Astrocyte (in vitro differentiated cells and primary cell): ENCODE measurements around the gene DIO1. TPM values are rescaled to one million over a fixed set of nuclear protein-coding genes. Genes with fewer than 3 reads are reported as not detected.
A peak's percentile ranks its signal among the peaks of the same experiment; 100 is the strongest.

Experiments used
- DNase-seq: peaks from one replicate; pipeline ENCODE4 v3.0.0-alpha.2; 2010; ENCODE audit warnings: low read depth
- FAIRE-seq: peaks from 2 replicates; lab custom pipeline; 2011; peaks lifted over from hg19 to GRCh38; lab: Jason Lieb, UNC
- H2AFZ ChIP-seq: 2 replicates; pipeline ENCODE4 v1.6.0; 2012; ENCODE audit warnings: low read depth, low read length, inconsistent platforms
- H3K27ac ChIP-seq: 2 replicates; pipeline ENCODE4 v1.5.1; 2011; ENCODE audit warnings: low read depth, low read length, inconsistent platforms
- H3K27me3 ChIP-seq: 2 replicates; pipeline ENCODE4 v1.6.0; 2011; ENCODE audit warnings: low read length, inconsistent platforms; ENCODE audit not compliant: insufficient read depth
- H3K36me3 ChIP-seq: 2 replicates; pipeline ENCODE4 v1.5.1; 2011; ENCODE audit warnings: low read length, inconsistent platforms; ENCODE audit not compliant: insufficient read depth
- H3K4me1 ChIP-seq: 2 replicates; pipeline ENCODE4 v1.5.1; 2011; ENCODE audit warnings: low read length, inconsistent platforms; ENCODE audit not compliant: insufficient read depth
- H3K4me2 ChIP-seq: 2 replicates; pipeline ENCODE4 v1.6.0; 2012; ENCODE audit warnings: low read length, inconsistent platforms
- H3K4me3 ChIP-seq: 2 replicates; pipeline ENCODE4 v1.5.1; 2011; ENCODE audit warnings: low read depth, mild to moderate bottlenecking, low read length, inconsistent platforms; ENCODE audit not compliant: insufficient read depth
- H3K79me2 ChIP-seq: 2 replicates; pipeline ENCODE4 v1.6.0; 2012; ENCODE audit warnings: mild to moderate bottlenecking, low read length, inconsistent platforms; ENCODE audit not compliant: insufficient read depth
- H3K9ac ChIP-seq: 2 replicates; pipeline ENCODE4 v1.6.0; 2012; ENCODE audit warnings: mild to moderate bottlenecking, low read length, inconsistent platforms
- H3K9me3 ChIP-seq: 2 replicates; pipeline ENCODE4 v1.5.1; 2012; ENCODE audit warnings: low read depth, mild to moderate bottlenecking, low read length, inconsistent platforms; ENCODE audit not compliant: insufficient read depth
- H4K20me1 ChIP-seq: 2 replicates; pipeline ENCODE4 v1.6.0; 2012; ENCODE audit warnings: low read length, inconsistent platforms; ENCODE audit not compliant: insufficient read depth
- H3K27ac Mint-ChIP-seq: one replicate; pipeline ENCODE4 v1.8.0; 2021; ENCODE audit warnings: mild to moderate bottlenecking, mixed read lengths; ENCODE audit not compliant: unreplicated experiment
- H3K27me3 Mint-ChIP-seq: one replicate; pipeline ENCODE4 v1.8.0; 2021; ENCODE audit warnings: low read depth, mixed read lengths; ENCODE audit not compliant: unreplicated experiment
- H3K36me3 Mint-ChIP-seq: one replicate; pipeline ENCODE4 v1.8.0; 2021; ENCODE audit warnings: low read depth, mixed read lengths; ENCODE audit not compliant: unreplicated experiment
- H3K4me1 Mint-ChIP-seq: one replicate; pipeline ENCODE4 v1.8.0; 2021; ENCODE audit warnings: low read depth, mixed read lengths; ENCODE audit not compliant: unreplicated experiment
- H3K4me3 Mint-ChIP-seq: one replicate; pipeline ENCODE4 v1.8.0; 2021; ENCODE audit warnings: mild to moderate bottlenecking, moderate library complexity, mixed read lengths; ENCODE audit not compliant: unreplicated experiment
- H3K9me3 Mint-ChIP-seq: one replicate; pipeline ENCODE4 v1.8.0; 2021; ENCODE audit warnings: mild to moderate bottlenecking, mixed read lengths; ENCODE audit not compliant: unreplicated experiment
- CTCF ChIP-seq: IDR thresholded peaks from 2 replicates; pipeline ENCODE4 v1.5.1; 2011; ENCODE audit warnings: low read depth, mild to moderate bottlenecking, inconsistent platforms, low read length, moderate library complexity; ENCODE audit not compliant: insufficient read depth
- EZH2 ChIP-seq: IDR thresholded peaks from 2 replicates; pipeline ENCODE4 v1.6.1; 2012; ENCODE audit warnings: mild to moderate bottlenecking, low read length, inconsistent platforms; ENCODE audit not compliant: insufficient read depth
- total RNA-seq: library from RNA; stranded (reverse); gene quantifications from 2 replicates; pipeline ENCODE4 v1.2.1, GENCODE V29; 2021

Gene DIO1
- total RNA-seq, 1 donor from 2014 or later, result not detected

- Mint-ChIP-seq H3K36me3 (no peaks in the 10 kb centered on the region), H3K4me3 (no peak overlapping the region), H3K27me3 (no peaks in the 10 kb centered on the region), H3K4me1 (peaks cover 24% of the 10 kb centered on the region), H3K9me3 (no peaks in the 10 kb centered on the region), H3K27ac (no peak overlapping the region)
- Histone ChIP-seq H3K36me3 (peaks cover 32% of the 10 kb centered on the region), H3K4me3 (no peak overlapping the region), H3K79me2 (peaks cover 8% of the 10 kb centered on the region), H4K20me1 (peaks cover 18% of the 10 kb centered on the region), H3K4me1 (peaks cover 13% of the 10 kb centered on the region), H3K27ac (no peak overlapping the region), H3K9me3 (no peaks in the 10 kb centered on the region), H2AFZ (no peak overlapping the region), H3K9ac (no peak overlapping the region), H3K4me2 (no peak overlapping the region), H3K27me3 (no peaks in the 10 kb centered on the region)
- TF ChIP-seq EZH2 (no peak), CTCF (peak; percentile 42)
- FAIRE-seq (no peak), DNase-seq (no peak)
Observed at GRCh38 chr1:53959664-53960250, 65.8 kb downstream of the DIO1 start.

Other genes starting within 250 kb of the DIO1 start
- 0.07 TPM in 1 of 2 replicates, not detected in the other for gene GLIS1, start 155.0 kb upstream of the DIO1 start, total RNA-seq
- 14.1 and 14.8 TPM in 2 replicates for gene NDC1, start 55.9 kb upstream of the DIO1 start, total RNA-seq
- gene YIPF1, start 4.4 kb upstream of the DIO1 start, total RNA-seq, result 27.1 and 27.5 TPM in 2 replicates
- 25.7 and 29.4 TPM in 2 replicates for gene IFT25, start 51.5 kb downstream of the DIO1 start, total RNA-seq
- 51.1 and 54.6 TPM in 2 replicates for gene LRRC42, start 52.2 kb downstream of the DIO1 start, total RNA-seq
- not detected in 2 replicates for gene LDLRAD1, start 124.0 kb downstream of the DIO1 start, total RNA-seq
- gene TMEM59, start 159.0 kb downstream of the DIO1 start, total RNA-seq, result 315 and 386 TPM in 2 replicates
- gene TCEANC2, start 159.4 kb downstream of the DIO1 start, total RNA-seq, result 3.7 and 4.6 TPM in 2 replicates